Mesenchymal stem cell (in vitro differentiated cells and primary cell): Measurements from ENCODE around the gene RBM18.

Source experiments
- DNase-seq: peaks from one replicate; pipeline ENCODE4 v3.0.0-alpha.2; 2013
- H2AFZ ChIP-seq: one replicate; pipeline ENCODE4 v1.6.1; 2013; ENCODE audit warnings: low read depth, mild to moderate bottlenecking, control low read depth, inconsistent platforms, low read length, moderate library complexity
- H2AK5ac ChIP-seq: 2 replicates; pipeline ENCODE4 v1.6.1; 2013; ENCODE audit warnings: low read length, moderate library complexity, mild to moderate bottlenecking, inconsistent platforms; ENCODE audit not compliant: severe bottlenecking
- H2BK120ac ChIP-seq: one replicate; pipeline ENCODE4 v1.6.1; 2013; ENCODE audit warnings: low read depth, mild to moderate bottlenecking, inconsistent platforms, low read length, moderate library complexity
- H2BK12ac ChIP-seq, 2 experiments: one replicate each; pipeline ENCODE4 v1.6.1; 2013; ENCODE audit warnings: inconsistent platforms in 2 of 2, low read length in 2 of 2, mild to moderate bottlenecking in 2 of 2, moderate library complexity in 2 of 2, control low read depth in 1 of 2
- H2BK15ac ChIP-seq: one replicate; pipeline ENCODE4 v1.6.1; 2013; ENCODE audit warnings: mild to moderate bottlenecking, low read depth, inconsistent platforms; ENCODE audit not compliant: poor library complexity, severe bottlenecking
- H2BK5ac ChIP-seq: 2 replicates; pipeline ENCODE4 v1.6.1; 2013; ENCODE audit warnings: low read depth, mild to moderate bottlenecking, low read length, control low read depth, inconsistent platforms; ENCODE audit not compliant: poor library complexity, severe bottlenecking
- H3K14ac ChIP-seq, 2 experiments: one replicate each; pipeline ENCODE4 v1.6.1; 2013; ENCODE audit warnings: inconsistent platforms in 2 of 2, low read length in 2 of 2, control low read depth in 1 of 2, mild to moderate bottlenecking in 1 of 2, moderate library complexity in 1 of 2
- H3K18ac ChIP-seq, 2 experiments: one replicate each; pipeline ENCODE4 v1.6.1; 2013; ENCODE audit warnings: inconsistent platforms in 2 of 2, low read length in 2 of 2, control low read depth in 1 of 2, low read depth in 1 of 2, mild to moderate bottlenecking in 1 of 2
- H3K23ac ChIP-seq, 2 experiments: one replicate each; pipeline ENCODE4 v1.6.1; 2013; ENCODE audit warnings: inconsistent platforms in 2 of 2, low read length in 2 of 2, mild to moderate bottlenecking in 2 of 2, moderate library complexity in 2 of 2, control low read depth in 1 of 2
- H3K27ac ChIP-seq: 2 replicates; pipeline ENCODE4 v1.5.1; 2013; ENCODE audit warnings: mild to moderate bottlenecking, moderate library complexity, low read length, control low read depth, inconsistent platforms; ENCODE audit not compliant: poor library complexity, severe bottlenecking
- H3K27me3 ChIP-seq, 2 experiments: 2 replicates each; pipeline versions ENCODE4 v1.6.1 to v1.7.0; 2013; ENCODE audit warnings: low read length in 2 of 2, mild to moderate bottlenecking in 2 of 2, moderate library complexity in 2 of 2, control low read depth in 1 of 2, inconsistent platforms in 1 of 2; ENCODE audit not compliant: control insufficient read depth in 1 of 2, insufficient read depth in 1 of 2
- H3K36me3 ChIP-seq, 2 experiments: 2 replicates each; pipeline versions ENCODE4 v1.6.1 to v1.7.0; 2013; ENCODE audit warnings: low read length in 2 of 2, control low read depth in 1 of 2, inconsistent platforms in 1 of 2, low read depth in 1 of 2, mild to moderate bottlenecking in 1 of 2; ENCODE audit not compliant: insufficient read depth in 2 of 2, control insufficient read depth in 1 of 2
- H3K4ac ChIP-seq, 2 experiments: one replicate each; pipeline ENCODE4 v1.6.1; 2013; ENCODE audit warnings: inconsistent platforms in 2 of 2, low read length in 2 of 2, mild to moderate bottlenecking in 2 of 2, moderate library complexity in 2 of 2, control low read depth in 1 of 2, low read depth in 1 of 2
- H3K4me1 ChIP-seq: 2 replicates; pipeline ENCODE4 v1.6.1; 2013; ENCODE audit warnings: low read depth, low read length, control low read depth; ENCODE audit not compliant: control insufficient read depth, insufficient read depth
- H3K4me2 ChIP-seq: 2 replicates; pipeline ENCODE4 v1.6.1; 2013; ENCODE audit warnings: low read length, mild to moderate bottlenecking, inconsistent platforms; ENCODE audit not compliant: poor library complexity, severe bottlenecking
- H3K4me3 ChIP-seq, 2 experiments: 2 replicates each; pipeline versions ENCODE4 v1.5.1 to v1.7.0; 2013; ENCODE audit warnings: low read length in 2 of 2, mild to moderate bottlenecking in 2 of 2, control low read depth in 1 of 2, low read depth in 1 of 2; ENCODE audit not compliant: insufficient read depth in 1 of 2
- H3K79me1 ChIP-seq: replicated peaks from 2 replicates; pipeline ENCODE4 v1.6.1; 2013; ENCODE audit warnings: mild to moderate bottlenecking, control low read depth, low read length, inconsistent platforms; ENCODE audit not compliant: poor library complexity, severe bottlenecking
- H3K9ac ChIP-seq: 2 replicates; pipeline ENCODE4 v1.7.0; 2013; ENCODE audit warnings: mild to moderate bottlenecking, low read length, moderate library complexity
- H3K9me3 ChIP-seq: 2 replicates; pipeline ENCODE4 v1.7.0; 2013; ENCODE audit warnings: mild to moderate bottlenecking, low read length; ENCODE audit not compliant: control insufficient read depth
- H4K8ac ChIP-seq: one replicate; pipeline ENCODE4 v1.6.1; 2013; ENCODE audit warnings: inconsistent platforms, mild to moderate bottlenecking, low read length, moderate library complexity
- H4K91ac ChIP-seq: one replicate; pipeline ENCODE4 v1.6.1; 2013; ENCODE audit warnings: mild to moderate bottlenecking, low read length, inconsistent platforms
- WGBS: methylation state at CpG from one replicate; pipeline ENCODE4 v1.1.7; 2013; ENCODE audit warnings: mixed read lengths; 5-methylcytosine and 5-hydroxymethylcytosine counted together

Gene RBM18

DNA sequence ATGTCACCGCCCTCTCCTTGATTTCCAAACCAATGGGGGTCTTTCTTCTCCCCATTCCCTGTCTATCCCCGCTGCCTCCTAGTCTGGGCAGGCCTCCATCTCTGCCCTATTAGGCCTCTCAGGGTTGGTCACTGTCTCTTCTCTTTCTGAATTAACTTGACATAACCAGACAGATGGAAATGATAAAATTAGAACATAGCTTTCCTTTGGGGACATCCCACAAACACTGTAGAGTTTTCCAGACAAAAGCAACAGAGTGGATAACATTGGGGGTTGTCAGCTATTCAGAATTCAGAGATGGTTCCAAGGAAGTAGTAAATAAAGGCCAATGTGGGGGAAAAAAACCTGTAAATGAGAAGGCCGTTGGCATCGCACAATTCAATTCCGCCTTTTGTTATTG is 60.6 kb downstream of the RBM18 start:
- H3K9me3 ChIP-seq: no peaks in the 10 kb centered on the region
- no peak for DNase-seq
- no peak overlapping the region for H3K23ac ChIP-seq
- no peak overlapping the region for H3K4me2 ChIP-seq
- no peak overlapping the region for H4K91ac ChIP-seq
- no peak overlapping the region for H4K8ac ChIP-seq
- H2BK120ac ChIP-seq: no peak overlapping the region
- no peak overlapping the region for H2BK12ac ChIP-seq
- WGBS: 90% methylated on average over 5 of the region's 5 CpGs
- no peak overlapping the region for H3K14ac ChIP-seq
- no peak overlapping the region for H3K4me3 ChIP-seq
- H3K4ac ChIP-seq: no peak overlapping the region
- H2BK5ac ChIP-seq: no peak overlapping the region
- H3K27ac ChIP-seq: no peak overlapping the region
- H3K18ac ChIP-seq: no peak overlapping the region
- H2AK5ac ChIP-seq: no peak overlapping the region
- no peak overlapping the region for H2BK15ac ChIP-seq
- peaks cover 4 to 46% of the 10 kb centered on the region in 2 experiments for H3K27me3 ChIP-seq
- no peaks in the 10 kb centered on the region for H3K79me1 ChIP-seq
- H3K36me3 ChIP-seq: no peaks in the 10 kb centered on the region
- H2AFZ ChIP-seq: no peak overlapping the region
- H3K9ac ChIP-seq: no peak overlapping the region
- peaks cover 12% of the 10 kb centered on the region for H3K4me1 ChIP-seq

DNA sequence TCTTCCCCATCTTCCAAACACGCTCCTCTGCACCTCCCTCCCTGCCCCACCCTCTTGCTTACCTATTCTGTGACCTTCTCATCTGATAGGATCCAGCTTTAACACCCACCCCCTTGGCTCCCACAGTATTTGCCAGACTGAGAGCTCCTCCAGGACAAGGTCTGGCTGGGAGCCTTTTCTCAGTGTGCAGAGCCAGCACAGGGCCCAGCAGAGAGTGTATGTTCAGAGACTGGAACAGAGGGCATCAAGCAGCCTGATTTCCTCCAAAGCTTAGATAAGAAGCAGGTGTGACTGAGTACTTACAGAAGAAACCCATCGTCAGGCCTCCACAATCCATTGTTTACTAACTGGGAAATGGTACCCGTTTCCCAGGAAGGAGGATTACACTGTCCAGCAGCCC is 62.5 kb downstream of the RBM18 start:
- Histone ChIP-seq H3K23ac (no peak overlapping the region), H3K9me3 (no peaks in the 10 kb centered on the region), H3K14ac (no peak overlapping the region), H4K91ac (no peak overlapping the region), H2BK15ac (no peak overlapping the region), H3K36me3 (no peaks in the 10 kb centered on the region), H3K79me1 (no peaks in the 10 kb centered on the region), H4K8ac (no peak overlapping the region), H3K4ac (no peak overlapping the region), H3K27ac (no peak overlapping the region), H2AFZ (no peak overlapping the region), H2BK12ac (no peak overlapping the region), H2AK5ac (no peak overlapping the region), H3K27me3 (peaks cover 14 to 50% of the 10 kb centered on the region in 2 experiments), H2BK120ac (no peak overlapping the region), H3K4me3 (no peak overlapping the region), H3K18ac (no peak overlapping the region), H3K9ac (no peak overlapping the region), H3K4me2 (no peak overlapping the region), H2BK5ac (no peak overlapping the region), H3K4me1 (peaks cover 14% of the 10 kb centered on the region)
- WGBS: 83% methylated on average over 3 of the region's 3 CpGs
- no peak for DNase-seq

DNA sequence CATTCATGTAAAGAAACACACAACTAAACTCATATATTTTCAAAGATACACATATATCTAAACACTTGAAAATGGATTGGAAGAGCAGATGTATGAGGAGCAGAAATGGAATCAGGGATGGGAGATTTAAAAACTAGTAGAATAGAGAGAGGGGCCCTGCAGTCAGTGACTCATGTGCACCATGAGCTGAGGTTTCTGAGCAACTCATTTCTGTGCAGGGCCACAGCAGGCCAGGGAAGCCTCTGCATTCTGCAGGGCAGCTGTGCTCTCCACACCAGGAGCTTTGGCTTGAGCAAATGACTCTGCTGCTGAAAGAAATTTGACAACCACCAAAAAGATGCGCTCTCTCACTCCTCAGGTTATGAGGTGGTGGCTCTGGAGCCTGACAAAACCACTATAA is 63.0 kb downstream of the RBM18 start:
- Histone ChIP-seq H2AFZ (no peak overlapping the region), H3K9me3 (no peaks in the 10 kb centered on the region), H3K79me1 (no peaks in the 10 kb centered on the region), H3K14ac (no peak overlapping the region), H3K4me3 (no peak overlapping the region), H2BK12ac (no peak overlapping the region), H4K8ac (no peak overlapping the region), H3K23ac (no peak overlapping the region), H3K36me3 (no peaks in the 10 kb centered on the region), H2BK15ac (no peak overlapping the region), H3K27ac (no peak overlapping the region), H2BK120ac (no peak overlapping the region), H3K4me1 (peaks cover 14% of the 10 kb centered on the region), H2AK5ac (no peak overlapping the region), H3K9ac (peak overlapping the region; percentile 68), H3K4ac (no peak overlapping the region), H3K27me3 (peaks cover 15 to 47% of the 10 kb centered on the region in 2 experiments), H2BK5ac (no peak overlapping the region), H4K91ac (no peak overlapping the region), H3K18ac (no peak overlapping the region), H3K4me2 (no peak overlapping the region)
- 76% methylated on average over 1 of the region's 1 CpG for WGBS
- DNase-seq: no peak

DNA sequence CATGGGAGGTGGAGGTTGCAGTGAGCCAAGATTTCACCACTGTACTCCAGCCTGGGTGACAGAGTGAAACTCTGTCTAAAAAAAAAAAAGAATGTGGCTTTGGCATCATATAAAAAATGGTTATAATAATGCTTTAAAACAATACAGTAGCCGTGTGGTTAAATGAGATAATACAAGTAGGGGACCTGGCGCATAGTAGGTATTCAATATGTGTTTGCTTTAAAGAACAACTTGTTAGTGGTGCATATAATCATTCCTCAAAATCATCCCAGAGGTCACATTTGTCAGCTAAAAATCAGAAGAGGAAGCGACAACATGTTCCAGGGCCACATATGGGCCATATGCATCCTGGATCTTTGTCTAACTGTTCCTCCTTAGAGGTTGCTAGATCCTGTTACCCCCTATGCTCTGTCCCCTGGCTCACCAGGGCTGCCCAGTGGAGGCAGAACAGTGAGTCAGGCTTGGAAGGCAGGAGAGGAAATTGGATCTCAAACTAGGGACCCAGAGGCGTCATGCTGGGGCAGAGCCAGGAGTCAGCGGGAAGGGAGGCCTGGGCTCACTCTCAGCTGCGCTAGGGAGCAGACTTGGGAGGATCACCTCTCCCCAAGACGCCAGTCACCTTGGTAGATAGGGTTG is 63.6 kb downstream of the RBM18 start:
- H3K14ac ChIP-seq: no peak overlapping the region
- H3K4ac ChIP-seq: no peak overlapping the region
- no peak overlapping the region for H4K8ac ChIP-seq
- no peak overlapping the region for H3K27ac ChIP-seq
- no peak overlapping the region for H3K4me3 ChIP-seq
- no peak overlapping the region for H3K23ac ChIP-seq
- H2BK15ac ChIP-seq: no peak overlapping the region
- 87% methylated on average over 5 of the region's 7 CpGs for WGBS
- no peaks in the 10 kb centered on the region for H3K9me3 ChIP-seq
- peaks cover 10% of the 10 kb centered on the region for H3K4me1 ChIP-seq
- H3K36me3 ChIP-seq: no peaks in the 10 kb centered on the region
- DNase-seq: no peak
- H2AK5ac ChIP-seq: no peak overlapping the region
- H3K9ac ChIP-seq: peak overlapping the region; percentile 68
- H2BK5ac ChIP-seq: no peak overlapping the region
- H4K91ac ChIP-seq: no peak overlapping the region
- no peak overlapping the region for H2BK120ac ChIP-seq
- H2AFZ ChIP-seq: no peak overlapping the region
- H3K79me1 ChIP-seq: no peaks in the 10 kb centered on the region
- peaks cover 15 to 41% of the 10 kb centered on the region in 2 experiments for H3K27me3 ChIP-seq
- H3K4me2 ChIP-seq: no peak overlapping the region
- no peak overlapping the region for H3K18ac ChIP-seq
- H2BK12ac ChIP-seq: no peak overlapping the region
